Thoracic aorta (tissue), 2 donors: Measurements from ENCODE around the gene MIGA1. TPM values are rescaled to one million over a fixed set of nuclear protein-coding genes. Genes with fewer than 3 reads are reported as not detected.
A peak's percentile ranks its signal among the peaks of the same experiment; 100 is the strongest.
"Not testable (repeated sequence)": the region's sequence is repeated elsewhere in the genome, so short reads cannot be mapped to it uniquely, and the experiment has no call there.

ENCODE experiments used
- ATAC-seq: fragments of 150-250 bp; one replicate; pipeline ENCODE4 v1.8.0; 2017; ENCODE audit warnings: low read depth; ENCODE audit not compliant: insufficient number of reproducible peaks, low FRiP score
- DNase-seq: peaks from one replicate; pipeline ENCODE4 v3.0.0-alpha.2; 2020; ENCODE audit warnings: low spot score
- H3K27ac ChIP-seq, 2 donors: fragments of 200-600 bp; sonication (generic); 1 replicate in 1 of 2; 2 replicates in 1 of 2; pipeline ENCODE4 v1.5.1; 2016; ENCODE audit warnings: mild to moderate bottlenecking in 2 of 2, moderate library complexity in 2 of 2
- H3K27me3 ChIP-seq: fragments of 200-600 bp; sonication (generic); replicated peaks from 2 replicates; pipeline ENCODE4 v1.6.0; 2016; ENCODE audit warnings: mild to moderate bottlenecking; ENCODE audit not compliant: insufficient read depth
- H3K36me3 ChIP-seq: fragments of 200-600 bp; sonication (generic); one replicate; pipeline ENCODE4 v1.5.1; 2016
- H3K4me1 ChIP-seq, 2 donors: fragments of 200-600 bp; sonication (generic); 1 replicate in 1 of 2; 2 replicates in 1 of 2; pipeline versions ENCODE4 v1.5.1 to v1.6.0; 2016; ENCODE audit warnings: low read depth in 2 of 2, mild to moderate bottlenecking in 1 of 2; ENCODE audit not compliant: control insufficient read depth in 1 of 2
- H3K4me3 ChIP-seq: fragments of 200-600 bp; sonication (generic); 2 replicates; pipeline ENCODE4 v1.5.1; 2016; ENCODE audit warnings: mild to moderate bottlenecking
- H3K9me3 ChIP-seq: fragments of 200-600 bp; sonication (generic); 2 replicates; pipeline ENCODE4 v1.5.1; 2016
- CTCF ChIP-seq: fragments of 200-600 bp; sonication (generic); IDR thresholded peaks from one replicate; pipeline ENCODE4 v1.5.1; 2019; ENCODE audit warnings: antibody characterized with exemption
- total RNA-seq, 2 donors: library from RNA; depleted of rRNA; stranded (reverse); fragments of >200 nt; gene quantifications; one replicate each; pipeline versions ENCODE4 v1.1.0 to v1.2.3, GENCODE V29; 2016

MIGA1 gene
- total RNA-seq, 2 donors from 2014 or later = 16.0 to 24.3 TPM

GRCh38 chr1:77906019-77906545 is 126.6 kb downstream of the MIGA1 start:
- H3K9me3 ChIP-seq = no peaks in the 10 kb centered on the region
- peak overlapping the region in 1 of 2 donors; percentile 30 for H3K27ac ChIP-seq
- H3K36me3 ChIP-seq = peaks cover 2% of the 10 kb centered on the region
- DNase-seq (no peak), ATAC-seq (no peak)
- no peak overlapping the region for H3K4me3 ChIP-seq
- H3K4me1 ChIP-seq = peaks cover 28 to 33% of the 10 kb centered on the region in 2 donors
- H3K27me3 ChIP-seq = no peaks in the 10 kb centered on the region
- no peak for TF ChIP-seq CTCF

DNA sequence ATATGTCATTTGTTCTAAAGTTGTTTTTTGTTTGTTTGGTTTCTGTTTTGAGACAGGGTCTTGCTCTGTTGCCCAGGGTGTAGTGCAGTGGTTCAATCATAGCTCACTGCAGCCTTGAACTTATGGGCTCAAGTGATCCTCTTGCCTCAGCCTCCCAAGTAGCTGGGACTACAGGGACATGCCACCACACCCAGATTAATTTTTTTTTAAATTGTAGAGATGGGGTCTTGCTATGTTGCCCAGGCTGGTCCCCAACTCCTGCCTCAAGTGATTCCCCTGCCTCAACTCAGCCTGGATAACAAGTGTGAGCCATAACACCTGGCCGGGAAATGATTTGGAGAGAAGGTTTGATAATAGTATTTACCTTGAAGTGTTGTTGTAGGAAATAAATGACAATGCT is 127.2 kb downstream of the MIGA1 start:
- ATAC-seq = no peak
- peaks cover 25 to 37% of the 10 kb centered on the region in 2 donors for H3K4me1 ChIP-seq
- no peak for TF ChIP-seq CTCF

GRCh38 chr1:77910116-77910515 is 130.7 kb downstream of the MIGA1 start:
- Histone ChIP-seq H3K9me3 (no peaks in the 10 kb centered on the region), H3K4me1 (peaks cover 28 to 35% of the 10 kb centered on the region in 2 donors), H3K27ac (peak overlapping the region in 1 of 2 donors; percentile 10), H3K36me3 (peaks cover 13% of the 10 kb centered on the region), H3K27me3 (no peaks in the 10 kb centered on the region), H3K4me3 (no peak overlapping the region)
- no peak for TF ChIP-seq CTCF
- no peak for DNase-seq
- no peak for ATAC-seq

More for the DNA sequence above, 127.2 kb downstream of the MIGA1 start:
- Histone ChIP-seq H3K36me3 (peaks cover 2% of the 10 kb centered on the region), H3K9me3 (no peaks in the 10 kb centered on the region), H3K27me3 (no peaks in the 10 kb centered on the region), H3K4me3 (no peak overlapping the region), H3K27ac (no peak overlapping the region)
- no peak for DNase-seq

- DNase-seq, H3K27ac ChIP-seq, H3K9me3 ChIP-seq, H3K4me1 ChIP-seq, H3K4me3 ChIP-seq, ATAC-seq, H3K27me3 ChIP-seq: not testable (repeated sequence)
- peaks cover 47% of the 10 kb centered on the region for H3K36me3 ChIP-seq
Measured at GRCh38 chr1:77918918-77919317, 139.5 kb downstream of the MIGA1 start.

GRCh38 chr1:77925518-77925917 is 146.1 kb downstream of the MIGA1 start:
- H3K4me1 ChIP-seq = peaks cover 0 to 3% of the 10 kb centered on the region in 2 donors
- H3K27me3 ChIP-seq = no peaks in the 10 kb centered on the region
- H3K4me3 ChIP-seq = no peak overlapping the region
- DNase-seq (no peak), ATAC-seq (no peak)
- H3K9me3 ChIP-seq = no peaks in the 10 kb centered on the region
- H3K27ac ChIP-seq = no peak overlapping the region
- peaks cover 53% of the 10 kb centered on the region for H3K36me3 ChIP-seq
- no peak for TF ChIP-seq CTCF

- Histone ChIP-seq H3K9me3 (no peaks in the 10 kb centered on the region), H3K4me3 (peak overlapping the region; percentile 37), H3K4me1 (peaks cover 0 to 3% of the 10 kb centered on the region in 2 donors), H3K27ac (no peak overlapping the region), H3K36me3 (peaks cover 55% of the 10 kb centered on the region), H3K27me3 (no peaks in the 10 kb centered on the region)
- TF ChIP-seq CTCF = no peak
- DNase-seq = no peak
- no peak for ATAC-seq
Measured at GRCh38 chr1:77925956-77926355, 146.5 kb downstream of the MIGA1 start.
